ENCODE measurements around the gene AMOTL1.
A peak's percentile ranks its signal among the peaks of the same experiment; 100 is the strongest.

AMOTL1 gene

GRCh38 chr11:94759522-94759921, 8.6 kb upstream of the AMOTL1 start:
- Histone ChIP-seq H3K27me3 (ENCODE audit: insufficient read depth, low read length, poor library complexity) (peaks cover 3% of the 10 kb centered on the region), H3K36me3 (ENCODE audit: control insufficient read depth, insufficient read depth, low read length) (no peaks in the 10 kb centered on the region), H3K23ac (ENCODE audit: low read length) (no peak overlapping the region), H3K4me1 (ENCODE audit: control insufficient read depth, low read depth, low read length) (peaks cover 1% of the 10 kb centered on the region), H4K5ac (ENCODE audit: low read length) (no peak overlapping the region), H3K9ac (ENCODE audit: low read length) (no peak overlapping the region), H3K79me1 (ENCODE audit: low read length) (no peaks in the 10 kb centered on the region), H2BK15ac (replicated peaks; ENCODE audit: low read depth) (no peak overlapping the region), H4K8ac (ENCODE audit: low read depth, low read length) (no peak overlapping the region), H2BK120ac (ENCODE audit: low read depth, low read length) (no peak overlapping the region), H3K4me3 (ENCODE audit: low read length) (no peak overlapping the region), H2AK5ac (ENCODE audit: low read length) (no peak overlapping the region), H3K4ac (ENCODE audit: low read depth, low read length) (no peak overlapping the region), H3K18ac (ENCODE audit: low read length) (no peak overlapping the region), H2BK5ac (ENCODE audit: low read length) (no peak overlapping the region), H3K79me2 (ENCODE audit: control insufficient read depth, insufficient read depth, low read length) (no peaks in the 10 kb centered on the region), H3K27ac (ENCODE audit: low read depth, low read length) (no peak overlapping the region), H3K4me2 (ENCODE audit: low read length) (no peak overlapping the region), H3K56ac (ENCODE audit: low read length) (no peak overlapping the region)
- no peak for DNase-seq
- no CpG with 5 or more reads among the region's 2 CpGs for WGBS (ENCODE audit: extremely low coverage, insufficient coverage, low lambda C conversion rate)

- no peak overlapping the region for H4K5ac ChIP-seq (ENCODE audit: low read length)
- no peak overlapping the region for H2BK5ac ChIP-seq (ENCODE audit: low read length)
- no peak overlapping the region for H4K8ac ChIP-seq (ENCODE audit: low read depth, low read length)
- H3K4ac ChIP-seq (ENCODE audit: low read depth, low read length), result no peak overlapping the region
- H2BK15ac ChIP-seq (replicated peaks; ENCODE audit: low read depth), result no peak overlapping the region
- peak overlapping the region; percentile 68 for H3K18ac ChIP-seq (ENCODE audit: low read length)
- peak overlapping the region; percentile 25 for H3K56ac ChIP-seq (ENCODE audit: low read length)
- no peak overlapping the region for H3K4me2 ChIP-seq (ENCODE audit: low read length)
- DNase-seq, result no peak
- no peaks in the 10 kb centered on the region for H3K79me1 ChIP-seq (ENCODE audit: low read length)
- H3K9ac ChIP-seq (ENCODE audit: low read length), result no peak overlapping the region
- H3K27me3 ChIP-seq (ENCODE audit: insufficient read depth, low read length, poor library complexity), result peaks cover 3% of the 10 kb centered on the region
- no peaks in the 10 kb centered on the region for H3K36me3 ChIP-seq (ENCODE audit: control insufficient read depth, insufficient read depth, low read length)
- H3K27ac ChIP-seq (ENCODE audit: low read depth, low read length), result no peak overlapping the region
- no peak overlapping the region for H3K23ac ChIP-seq (ENCODE audit: low read length)
- H2AK5ac ChIP-seq (ENCODE audit: low read length), result no peak overlapping the region
- H3K4me1 ChIP-seq (ENCODE audit: control insufficient read depth, low read depth, low read length), result peaks cover 5% of the 10 kb centered on the region
- no peak overlapping the region for H3K4me3 ChIP-seq (ENCODE audit: low read length)
- H3K79me2 ChIP-seq (ENCODE audit: control insufficient read depth, insufficient read depth, low read length), result no peaks in the 10 kb centered on the region
- no peak overlapping the region for H2BK120ac ChIP-seq (ENCODE audit: low read depth, low read length)
Observed at GRCh38 chr11:94760296-94760695, 7.9 kb upstream of the AMOTL1 start.

GRCh38 chr11:94762208-94762607, 5.9 kb upstream of the AMOTL1 start:
- peak; percentile 61 for DNase-seq
- no CpG with 5 or more reads among the region's 1 CpG for WGBS (ENCODE audit: extremely low coverage, insufficient coverage, low lambda C conversion rate)
- H3K9ac ChIP-seq (ENCODE audit: low read length), result no peak overlapping the region

GRCh38 chr11:94762995-94763394, 5.2 kb upstream of the AMOTL1 start:
- peak overlapping the region; percentile 38 for H2AK5ac ChIP-seq (ENCODE audit: low read length)
- DNase-seq, result no peak
- peaks cover 18% of the 10 kb centered on the region for H3K4me1 ChIP-seq (ENCODE audit: control insufficient read depth, low read depth, low read length)
- no peak overlapping the region for H3K4me2 ChIP-seq (ENCODE audit: low read length)
- H4K5ac ChIP-seq (ENCODE audit: low read length), result no peak overlapping the region
- H3K79me2 ChIP-seq (ENCODE audit: control insufficient read depth, insufficient read depth, low read length), result no peaks in the 10 kb centered on the region
- peaks cover 3% of the 10 kb centered on the region for H3K27me3 ChIP-seq (ENCODE audit: insufficient read depth, low read length, poor library complexity)
- no peaks in the 10 kb centered on the region for H3K79me1 ChIP-seq (ENCODE audit: low read length)
- H3K18ac ChIP-seq (ENCODE audit: low read length), result no peak overlapping the region
- H2BK120ac ChIP-seq (ENCODE audit: low read depth, low read length), result no peak overlapping the region
- H3K9ac ChIP-seq (ENCODE audit: low read length), result no peak overlapping the region
- no peak overlapping the region for H2BK5ac ChIP-seq (ENCODE audit: low read length)
- no peak overlapping the region for H3K4ac ChIP-seq (ENCODE audit: low read depth, low read length)
- no peak overlapping the region for H3K27ac ChIP-seq (ENCODE audit: low read depth, low read length)
- peak overlapping the region; percentile 51 for H3K56ac ChIP-seq (ENCODE audit: low read length)
- no peaks in the 10 kb centered on the region for H3K36me3 ChIP-seq (ENCODE audit: control insufficient read depth, insufficient read depth, low read length)
- WGBS (ENCODE audit: extremely low coverage, insufficient coverage, low lambda C conversion rate), result no CpG with 5 or more reads among the region's 2 CpGs
- no peak overlapping the region for H4K8ac ChIP-seq (ENCODE audit: low read depth, low read length)
- no peak overlapping the region for H2BK15ac ChIP-seq (replicated peaks; ENCODE audit: low read depth)
- H3K4me3 ChIP-seq (ENCODE audit: low read length), result no peak overlapping the region
- H3K23ac ChIP-seq (ENCODE audit: low read length), result no peak overlapping the region

More at GRCh38 chr11:94762208-94762607, 5.9 kb upstream of the AMOTL1 start:
- Histone ChIP-seq H3K4me2 (ENCODE audit: low read length) (no peak overlapping the region), H4K8ac (ENCODE audit: low read depth, low read length) (no peak overlapping the region), H3K56ac (ENCODE audit: low read length) (no peak overlapping the region), H4K5ac (ENCODE audit: low read length) (no peak overlapping the region), H2BK120ac (ENCODE audit: low read depth, low read length) (no peak overlapping the region), H3K79me1 (ENCODE audit: low read length) (no peaks in the 10 kb centered on the region), H3K27ac (ENCODE audit: low read depth, low read length) (no peak overlapping the region), H3K79me2 (ENCODE audit: control insufficient read depth, insufficient read depth, low read length) (no peaks in the 10 kb centered on the region), H3K23ac (ENCODE audit: low read length) (no peak overlapping the region), H2BK15ac (replicated peaks; ENCODE audit: low read depth) (no peak overlapping the region), H3K27me3 (ENCODE audit: insufficient read depth, low read length, poor library complexity) (peaks cover 3% of the 10 kb centered on the region), H2BK5ac (ENCODE audit: low read length) (no peak overlapping the region), H3K4ac (ENCODE audit: low read depth, low read length) (no peak overlapping the region), H3K4me1 (ENCODE audit: control insufficient read depth, low read depth, low read length) (peaks cover 16% of the 10 kb centered on the region), H3K18ac (ENCODE audit: low read length) (no peak overlapping the region), H3K36me3 (ENCODE audit: control insufficient read depth, insufficient read depth, low read length) (no peaks in the 10 kb centered on the region), H2AK5ac (ENCODE audit: low read length) (no peak overlapping the region), H3K4me3 (ENCODE audit: low read length) (no peak overlapping the region)

GRCh38 chr11:94766713-94767206, 1.4 kb upstream of the AMOTL1 start:
- no CpG with 5 or more reads among the region's 5 CpGs for WGBS (ENCODE audit: extremely low coverage, insufficient coverage, low lambda C conversion rate)
- no peak overlapping the region for H3K4me3 ChIP-seq (ENCODE audit: low read length)

GRCh38 chr11:94767291-94767690, 865 bp upstream of the AMOTL1 start:
- H2BK120ac ChIP-seq (ENCODE audit: low read depth, low read length), result peak overlapping the region; percentile 97
- H3K56ac ChIP-seq (ENCODE audit: low read length), result peak overlapping the region; percentile 87
- no peak overlapping the region for H4K5ac ChIP-seq (ENCODE audit: low read length)
- peak overlapping the region; percentile 88 for H3K4ac ChIP-seq (ENCODE audit: low read depth, low read length)
- peaks cover 21% of the 10 kb centered on the region for H3K4me1 ChIP-seq (ENCODE audit: control insufficient read depth, low read depth, low read length)
- peaks cover 39% of the 10 kb centered on the region for H3K79me2 ChIP-seq (ENCODE audit: control insufficient read depth, insufficient read depth, low read length)
- H3K23ac ChIP-seq (ENCODE audit: low read length), result no peak overlapping the region
- H4K8ac ChIP-seq (ENCODE audit: low read depth, low read length), result peak overlapping the region; percentile 30
- DNase-seq, result no peak
- peak overlapping the region; percentile 93 for H3K27ac ChIP-seq (ENCODE audit: low read depth, low read length)
- H3K27me3 ChIP-seq (ENCODE audit: insufficient read depth, low read length, poor library complexity), result peaks cover 3% of the 10 kb centered on the region
- H2BK5ac ChIP-seq (ENCODE audit: low read length), result peak overlapping the region; percentile 47
- H3K4me2 ChIP-seq (ENCODE audit: low read length), result no peak overlapping the region
- H3K9ac ChIP-seq (ENCODE audit: low read length), result peak overlapping the region; percentile 67
- no peak overlapping the region for H3K4me3 ChIP-seq (ENCODE audit: low read length)
- H3K18ac ChIP-seq (ENCODE audit: low read length), result peak overlapping the region; percentile 88
- WGBS (ENCODE audit: extremely low coverage, insufficient coverage, low lambda C conversion rate), result no CpG with 5 or more reads among the region's 5 CpGs
- no peaks in the 10 kb centered on the region for H3K36me3 ChIP-seq (ENCODE audit: control insufficient read depth, insufficient read depth, low read length)
- peak overlapping the region; percentile 80 for H2BK15ac ChIP-seq (replicated peaks; ENCODE audit: low read depth)
- H3K79me1 ChIP-seq (ENCODE audit: low read length), result no peaks in the 10 kb centered on the region
- no peak overlapping the region for H2AK5ac ChIP-seq (ENCODE audit: low read length)

More at GRCh38 chr11:94766713-94767206, 1.4 kb upstream of the AMOTL1 start:
- Histone ChIP-seq H4K5ac (ENCODE audit: low read length) (peak overlapping the region; percentile 42), H3K36me3 (ENCODE audit: control insufficient read depth, insufficient read depth, low read length) (no peaks in the 10 kb centered on the region), H3K27ac (ENCODE audit: low read depth, low read length) (peak overlapping the region; percentile 67), H2BK120ac (ENCODE audit: low read depth, low read length) (peak overlapping the region; percentile 89), H3K27me3 (ENCODE audit: insufficient read depth, low read length, poor library complexity) (peaks cover 3% of the 10 kb centered on the region), H2BK15ac (replicated peaks; ENCODE audit: low read depth) (peak overlapping the region; percentile 14), H3K4ac (ENCODE audit: low read depth, low read length) (peak overlapping the region; percentile 41), H3K56ac (ENCODE audit: low read length) (peak overlapping the region; percentile 86), H3K23ac (ENCODE audit: low read length) (no peak overlapping the region), H3K18ac (ENCODE audit: low read length) (peak overlapping the region; percentile 16), H3K4me1 (ENCODE audit: control insufficient read depth, low read depth, low read length) (peaks cover 21% of the 10 kb centered on the region), H2BK5ac (ENCODE audit: low read length) (peak overlapping the region; percentile 99), H3K4me2 (ENCODE audit: low read length) (no peak overlapping the region), H2AK5ac (ENCODE audit: low read length) (peak overlapping the region; percentile 93), H3K79me2 (ENCODE audit: control insufficient read depth, insufficient read depth, low read length) (peaks cover 34% of the 10 kb centered on the region), H3K9ac (ENCODE audit: low read length) (peak overlapping the region; percentile 53), H4K8ac (ENCODE audit: low read depth, low read length) (peak overlapping the region; percentile 7), H3K79me1 (ENCODE audit: low read length) (no peaks in the 10 kb centered on the region)
- DNase-seq, result peak; percentile 94

Measured in mesendoderm (in vitro differentiated cells).